HepG2 (cell line): ENCODE measurements around the gene CLEC16A. TPM values are rescaled to one million over a fixed set of nuclear protein-coding genes. Genes with fewer than 3 reads are reported as not detected.
A peak's percentile ranks its signal among the peaks of the same experiment; 100 is the strongest.

Experiments used
- ATAC-seq: fragments of 200-7000 bp; cut with Tn5 transposase; 3 replicates; pipeline ENCODE4 v1.9.1; 2020; ENCODE audit warnings: mild to moderate bottlenecking, moderate library complexity
- BruUV-seq: library from RNA; stranded (reverse); fragments of 400-500 nt; replicated peaks from 2 replicates; lab custom pipeline; 2021; lab: Mats Ljungman, UMichigan
- CTCF ChIA-PET: fragments of 300-600 bp; formaldehyde crosslinking; extraction: SDS; loops from one replicate; lab custom pipeline; 2021; ENCODE audit warnings: low total read pairs, inconsistent platforms, low intra/inter-chr PET ratio; lab: Yijun Ruan, JAX
- POLR2A ChIA-PET: fragments of 350-600 bp; sonication (Branson Sonifier 250); formaldehyde crosslinking; loops from one replicate; lab custom pipeline; 2020; ENCODE audit warnings: antibody characterized with exemption, inconsistent platforms; lab: Yijun Ruan, JAX
- DNase-seq: peaks from one replicate; pipeline ENCODE4 v3.0.0-alpha.2; 2015; ENCODE audit warnings: low spot score
- FAIRE-seq: peaks from 3 replicates; lab custom pipeline; 2011; peaks lifted over from hg19 to GRCh38; lab: Jason Lieb, UNC
- H2AFZ ChIP-seq: one replicate; pipeline ENCODE4 v1.6.1; 2011; ENCODE audit warnings: low read length, inconsistent platforms
- H3K27ac ChIP-seq: fragments of 300-600 bp; 3 replicates; pipeline ENCODE4 v1.8.0; 2011; ENCODE audit warnings: mixed run types, mild to moderate bottlenecking, mixed read lengths, low read length, inconsistent platforms; ENCODE audit not compliant: insufficient read depth; ENCODE audit errors: extremely low read length
- H3K27me3 ChIP-seq, 2 experiments: fragments of 200-600 bp in 1 of 2; 2 replicates in 1 of 2; 3 replicates in 1 of 2; pipeline versions ENCODE4 v1.6.0 to v1.8.0; 2011; ENCODE audit warnings: low read length in 2 of 2, mild to moderate bottlenecking in 2 of 2, moderate library complexity in 2 of 2, inconsistent platforms in 1 of 2; ENCODE audit not compliant: insufficient read depth in 2 of 2, control insufficient read depth in 1 of 2
- H3K36me3 ChIP-seq, 2 experiments: fragments of 200-600 bp in 1 of 2; replicated peaks in 1 of 2; 2 replicates in 1 of 2; 3 replicates in 1 of 2; pipeline versions ENCODE4 v1.5.1 to v1.8.0; 2011; ENCODE audit warnings: low read length in 2 of 2, inconsistent platforms in 1 of 2; ENCODE audit not compliant: insufficient read depth in 2 of 2, control insufficient read depth in 1 of 2
- H3K4me1 ChIP-seq: 2 replicates; pipeline ENCODE4 v1.5.1; 2012; ENCODE audit warnings: low read length, inconsistent platforms; ENCODE audit not compliant: insufficient read depth
- H3K4me2 ChIP-seq: 2 replicates; pipeline ENCODE4 v1.6.0; 2011; ENCODE audit warnings: low read depth, low read length, inconsistent platforms
- H3K4me3 ChIP-seq, 3 experiments: fragments of 200-600 bp in 1 of 3; sonication (generic), shearing (Covaris generic) in 1 of 3; replicated peaks in 1 of 3; 2 replicates each; pipeline ENCODE4 v1.5.1; 2011 to 2016; ENCODE audit warnings: low read length in 3 of 3, inconsistent platforms in 2 of 3, low read depth in 2 of 3, mild to moderate bottlenecking in 2 of 3, control low read depth in 1 of 3, mixed read lengths in 1 of 3; ENCODE audit not compliant: insufficient read depth in 1 of 3
- H3K79me2 ChIP-seq: one replicate; pipeline ENCODE4 v1.6.1; 2011; ENCODE audit warnings: low read length, inconsistent platforms; ENCODE audit not compliant: insufficient read depth
- H3K9ac ChIP-seq: 2 replicates; pipeline ENCODE4 v1.6.0; 2011; ENCODE audit warnings: mild to moderate bottlenecking, low read depth, low read length, inconsistent platforms; ENCODE audit not compliant: insufficient read depth
- H3K9me3 ChIP-seq: 2 replicates; pipeline ENCODE4 v1.5.1; 2012; ENCODE audit warnings: mild to moderate bottlenecking, low read length
- H4K20me1 ChIP-seq: 2 replicates; pipeline ENCODE4 v1.6.0; 2011; ENCODE audit warnings: inconsistent platforms, mild to moderate bottlenecking, low read length, moderate library complexity; ENCODE audit not compliant: insufficient read depth
- MAFG ChIP-seq: sonication (generic); formaldehyde crosslinking; IDR thresholded peaks from 2 replicates; pipeline ENCODE4 v1.5.1; 2020; ENCODE audit warnings: mild to moderate bottlenecking, missing genetic modification reagents
- MTA3 ChIP-seq: sonication (generic); formaldehyde crosslinking; IDR thresholded peaks from 2 replicates; pipeline ENCODE4 v1.4.0; 2020; ENCODE audit warnings: missing genetic modification reagents
- PRPF4 ChIP-seq: fragments of 200-400 bp; formaldehyde crosslinking; IDR thresholded peaks from 2 replicates; pipeline ENCODE4 v1.6.1; 2016; ENCODE audit warnings: low read length, low read depth; ENCODE audit not compliant: poor library complexity, severe bottlenecking
- RXRA ChIP-seq: sonication (generic); formaldehyde crosslinking; IDR thresholded peaks from 2 replicates; pipeline ENCODE4 v1.5.1; 2020; ENCODE audit warnings: missing genetic modification reagents
- WGBS: methylation state at CpG from one replicate; pipeline ENCODE4 v1.1.6; 2017; ENCODE audit warnings: low lambda C conversion rate; 5-methylcytosine and 5-hydroxymethylcytosine counted together
- in situ Hi-C: cut with HindIII; loops from 2 replicates; pipeline ENCODE4 v1.10.0; 2017; ENCODE audit warnings: low pct_unique_long_range_greater_than_20kb; ENCODE audit not compliant: extremely low pct_ligation_motif_present
- intact Hi-C: fragments of 100-400 bp; cut with micrococcal nuclease; formaldehyde crosslinking; loops from one replicate; pipeline ENCODE4 v1.10.0; 2022; ENCODE audit not compliant: unreplicated experiment
- polyA plus RNA-seq, 8 experiments: library from polyadenylated mRNA; depleted of rRNA in 3 of 8; stranded (reverse) in 7 of 8; unstranded in 1 of 8; fragments of >200 nt; fragmentation: Illumina TruSeq in 4 of 8; extraction: Trizol in 4 of 8; gene quantifications; 2 replicates each; pipeline versions ENCODE4 v1.2.1 to v1.2.3, GENCODE V29; 2011 to 2016; ENCODE audit warnings: low read depth in 4 of 8, missing spikeins in 1 of 8, mixed read lengths in 1 of 8; ENCODE audit not compliant: insufficient read depth in 1 of 8
- total RNA-seq, 5 experiments: library from RNA; depleted of rRNA; stranded (reverse); fragments of >200 nt; fragmentation: Illumina TruSeq; extraction: Trizol; gene quantifications; 2 replicates each; pipeline ENCODE4 v1.2.3, GENCODE V29; 2016; ENCODE audit warnings: low read depth in 1 of 5
- TF ChIP-seq, protein P1 (sequence below): IDR thresholded peaks from 2 replicates; pipeline ENCODE4 v1.6.1; 2016; ENCODE audit warnings: missing genetic modification reagents, missing compliant biosample characterization
- TF ChIP-seq, protein P2 (sequence below): sonication (generic); formaldehyde crosslinking; IDR thresholded peaks from 2 replicates; pipeline ENCODE4 v1.4.0; 2020; ENCODE audit warnings: missing genetic modification reagents
- TF ChIP-seq, protein P3 (sequence below): sonication (generic); formaldehyde crosslinking; IDR thresholded peaks from 2 replicates; pipeline ENCODE4 v1.5.1; 2020; ENCODE audit warnings: mild to moderate bottlenecking, missing genetic modification reagents, moderate library complexity
- TF ChIP-seq, protein P4 (sequence below): sonication (generic); formaldehyde crosslinking; IDR thresholded peaks from 2 replicates; pipeline ENCODE4 v1.5.0; 2020; ENCODE audit warnings: mild to moderate bottlenecking, missing genetic modification reagents

Gene CLEC16A
- total and polyA plus RNA-seq, 2 of the 13 experiments (the other 11 are each of a cell fraction or from before 2014, with no cell fraction given): 8.5 to 10.3 TPM

DNA sequence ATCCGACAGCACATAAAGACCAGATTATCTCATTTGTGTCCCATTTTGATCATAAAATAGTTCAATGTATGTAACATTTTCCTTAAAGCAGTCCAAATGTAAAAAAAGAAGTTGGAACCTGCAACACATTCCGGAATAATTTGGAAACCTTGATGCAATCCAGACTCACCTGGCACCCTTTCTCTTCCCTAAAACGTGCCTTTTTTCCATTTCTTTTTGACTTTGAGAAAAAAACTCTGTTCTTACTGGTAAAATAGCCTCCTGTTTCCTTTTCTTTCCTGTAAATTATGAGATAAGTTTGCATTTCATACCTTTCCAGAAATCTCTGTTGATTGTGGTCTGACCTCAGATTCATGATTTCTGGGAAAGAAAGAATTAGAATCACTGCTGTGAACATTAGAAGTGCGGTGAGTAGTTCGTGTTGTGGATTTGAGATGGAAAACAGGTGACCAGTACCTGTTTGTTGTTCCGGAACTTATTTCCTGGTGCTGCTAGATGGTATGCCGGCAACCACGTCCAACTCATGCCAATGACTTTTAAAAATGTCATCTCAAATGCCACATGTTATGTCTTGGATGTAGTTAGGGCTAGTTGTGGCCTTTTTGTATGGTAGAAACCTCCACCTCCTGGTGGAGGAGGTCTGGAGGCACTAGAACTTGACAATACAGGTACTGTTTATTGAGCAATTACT lies 203.5 kb downstream of the CLEC16A start:
- intact Hi-C loops: no loop called here
- TF ChIP-seq, protein P1, sequence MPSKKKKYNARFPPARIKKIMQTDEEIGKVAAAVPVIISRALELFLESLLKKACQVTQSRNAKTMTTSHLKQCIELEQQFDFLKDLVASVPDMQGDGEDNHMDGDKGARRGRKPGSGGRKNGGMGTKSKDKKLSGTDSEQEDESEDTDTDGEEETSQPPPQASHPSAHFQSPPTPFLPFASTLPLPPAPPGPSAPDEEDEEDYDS: no peak
- Histone ChIP-seq H3K36me3 (no peaks in the 10 kb centered on the region), H2AFZ (no peak overlapping the region), H3K4me3 (no peak overlapping the region), H3K9ac (no peak overlapping the region), H4K20me1 (no peaks in the 10 kb centered on the region), H3K4me1 (peaks cover 38% of the 10 kb centered on the region), H3K79me2 (no peaks in the 10 kb centered on the region), H3K27me3 (no peaks in the 10 kb centered on the region), H3K27ac (no peak overlapping the region), H3K4me2 (no peak overlapping the region), H3K9me3 (no peaks in the 10 kb centered on the region)
- CTCF ChIA-PET: no interaction called here
- FAIRE-seq (no peak), DNase-seq (no peak), ATAC-seq (no peak)
- POLR2A ChIA-PET: no interaction called here
- in situ Hi-C loops: no loop called here
- WGBS: 85% methylated on average over 8 of the region's 8 CpGs
- no TSS peak for BruUV-seq

DNA sequence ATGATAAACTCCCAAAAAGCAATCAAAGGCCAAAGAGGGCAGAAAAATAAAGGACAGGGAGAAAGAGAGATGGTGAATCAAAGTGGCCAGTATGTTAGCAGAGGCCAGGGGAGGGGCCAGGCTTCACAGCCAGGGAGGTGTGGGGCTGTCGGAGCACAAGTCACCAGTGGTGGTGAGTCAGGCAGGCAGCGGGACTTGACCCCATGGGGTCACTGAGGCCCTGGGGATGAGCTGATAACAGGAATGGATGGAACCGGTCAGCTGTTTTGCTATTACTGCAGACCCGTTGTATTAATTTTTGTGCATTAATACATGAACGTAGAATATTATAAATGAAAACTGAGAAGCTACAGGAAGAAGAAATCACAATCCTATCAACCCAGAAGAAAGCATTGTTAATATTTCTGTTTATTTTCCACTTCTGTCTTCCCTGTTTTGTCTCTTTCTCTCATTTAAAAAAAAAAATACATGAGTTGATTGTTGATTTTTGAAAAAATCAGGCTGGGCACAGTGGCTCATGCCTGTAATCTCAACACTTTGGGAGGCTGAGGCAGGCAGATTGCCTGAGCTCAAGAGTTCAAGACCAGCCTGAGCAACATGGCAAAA lies 204.8 kb downstream of the CLEC16A start:
- no peak overlapping the region for H3K27ac ChIP-seq
- no TSS peak for BruUV-seq
- intact Hi-C loops (no loop called here), in situ Hi-C loops (no loop called here)
- H3K27me3 ChIP-seq: no peaks in the 10 kb centered on the region
- H4K20me1 ChIP-seq: no peaks in the 10 kb centered on the region
- FAIRE-seq (no peak), DNase-seq (peak; percentile 65), ATAC-seq (peak; percentile 77)
- 46% methylated on average over 5 of the region's 5 CpGs for WGBS
- H3K36me3 ChIP-seq: no peaks in the 10 kb centered on the region
- ChIA-PET POLR2A (interaction anchor here (1.4 kb wide), 1 partner anchor 107 kb away, joined by 4 read pairs; the partner anchor contains the start of gene SOCS1), CTCF (no interaction called here)
- H3K9me3 ChIP-seq: no peaks in the 10 kb centered on the region
- H3K4me2 ChIP-seq: no peak overlapping the region
- H2AFZ ChIP-seq: no peak overlapping the region
- no peak overlapping the region for H3K4me3 ChIP-seq
- H3K4me1 ChIP-seq: peaks cover 44% of the 10 kb centered on the region
- H3K79me2 ChIP-seq: no peaks in the 10 kb centered on the region
- no peak overlapping the region for H3K9ac ChIP-seq
- TF ChIP-seq MAFG (CRISPR knock-in tag) (no peak), MTA3 (CRISPR knock-in tag) (no peak), RXRA (CRISPR knock-in tag) (peak; percentile 43; the same call in 1 of the 2 replicates), PRPF4 (no peak)
- TF ChIP-seq, protein P2, sequence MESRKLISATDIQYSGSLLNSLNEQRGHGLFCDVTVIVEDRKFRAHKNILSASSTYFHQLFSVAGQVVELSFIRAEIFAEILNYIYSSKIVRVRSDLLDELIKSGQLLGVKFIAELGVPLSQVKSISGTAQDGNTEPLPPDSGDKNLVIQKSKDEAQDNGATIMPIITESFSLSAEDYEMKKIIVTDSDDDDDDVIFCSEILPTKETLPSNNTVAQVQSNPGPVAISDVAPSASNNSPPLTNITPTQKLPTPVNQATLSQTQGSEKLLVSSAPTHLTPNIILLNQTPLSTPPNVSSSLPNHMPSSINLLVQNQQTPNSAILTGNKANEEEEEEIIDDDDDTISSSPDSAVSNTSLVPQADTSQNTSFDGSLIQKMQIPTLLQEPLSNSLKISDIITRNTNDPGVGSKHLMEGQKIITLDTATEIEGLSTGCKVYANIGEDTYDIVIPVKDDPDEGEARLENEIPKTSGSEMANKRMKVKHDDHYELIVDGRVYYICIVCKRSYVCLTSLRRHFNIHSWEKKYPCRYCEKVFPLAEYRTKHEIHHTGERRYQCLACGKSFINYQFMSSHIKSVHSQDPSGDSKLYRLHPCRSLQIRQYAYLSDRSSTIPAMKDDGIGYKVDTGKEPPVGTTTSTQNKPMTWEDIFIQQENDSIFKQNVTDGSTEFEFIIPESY: peak; percentile 54; the same call in 1 of the 2 replicates
- TF ChIP-seq, protein P3, sequence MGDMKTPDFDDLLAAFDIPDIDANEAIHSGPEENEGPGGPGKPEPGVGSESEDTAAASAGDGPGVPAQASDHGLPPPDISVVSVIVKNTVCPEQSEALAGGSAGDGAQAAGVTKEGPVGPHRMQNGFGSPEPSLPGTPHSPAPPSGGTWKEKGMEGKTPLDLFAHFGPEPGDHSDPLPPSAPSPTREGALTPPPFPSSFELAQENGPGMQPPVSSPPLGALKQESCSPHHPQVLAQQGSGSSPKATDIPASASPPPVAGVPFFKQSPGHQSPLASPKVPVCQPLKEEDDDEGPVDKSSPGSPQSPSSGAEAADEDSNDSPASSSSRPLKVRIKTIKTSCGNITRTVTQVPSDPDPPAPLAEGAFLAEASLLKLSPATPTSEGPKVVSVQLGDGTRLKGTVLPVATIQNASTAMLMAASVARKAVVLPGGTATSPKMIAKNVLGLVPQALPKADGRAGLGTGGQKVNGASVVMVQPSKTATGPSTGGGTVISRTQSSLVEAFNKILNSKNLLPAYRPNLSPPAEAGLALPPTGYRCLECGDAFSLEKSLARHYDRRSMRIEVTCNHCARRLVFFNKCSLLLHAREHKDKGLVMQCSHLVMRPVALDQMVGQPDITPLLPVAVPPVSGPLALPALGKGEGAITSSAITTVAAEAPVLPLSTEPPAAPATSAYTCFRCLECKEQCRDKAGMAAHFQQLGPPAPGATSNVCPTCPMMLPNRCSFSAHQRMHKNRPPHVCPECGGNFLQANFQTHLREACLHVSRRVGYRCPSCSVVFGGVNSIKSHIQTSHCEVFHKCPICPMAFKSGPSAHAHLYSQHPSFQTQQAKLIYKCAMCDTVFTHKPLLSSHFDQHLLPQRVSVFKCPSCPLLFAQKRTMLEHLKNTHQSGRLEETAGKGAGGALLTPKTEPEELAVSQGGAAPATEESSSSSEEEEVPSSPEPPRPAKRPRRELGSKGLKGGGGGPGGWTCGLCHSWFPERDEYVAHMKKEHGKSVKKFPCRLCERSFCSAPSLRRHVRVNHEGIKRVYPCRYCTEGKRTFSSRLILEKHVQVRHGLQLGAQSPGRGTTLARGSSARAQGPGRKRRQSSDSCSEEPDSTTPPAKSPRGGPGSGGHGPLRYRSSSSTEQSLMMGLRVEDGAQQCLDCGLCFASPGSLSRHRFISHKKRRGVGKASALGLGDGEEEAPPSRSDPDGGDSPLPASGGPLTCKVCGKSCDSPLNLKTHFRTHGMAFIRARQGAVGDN (CRISPR knock-in tag): peak; percentile 52
- TF ChIP-seq, protein P4, sequence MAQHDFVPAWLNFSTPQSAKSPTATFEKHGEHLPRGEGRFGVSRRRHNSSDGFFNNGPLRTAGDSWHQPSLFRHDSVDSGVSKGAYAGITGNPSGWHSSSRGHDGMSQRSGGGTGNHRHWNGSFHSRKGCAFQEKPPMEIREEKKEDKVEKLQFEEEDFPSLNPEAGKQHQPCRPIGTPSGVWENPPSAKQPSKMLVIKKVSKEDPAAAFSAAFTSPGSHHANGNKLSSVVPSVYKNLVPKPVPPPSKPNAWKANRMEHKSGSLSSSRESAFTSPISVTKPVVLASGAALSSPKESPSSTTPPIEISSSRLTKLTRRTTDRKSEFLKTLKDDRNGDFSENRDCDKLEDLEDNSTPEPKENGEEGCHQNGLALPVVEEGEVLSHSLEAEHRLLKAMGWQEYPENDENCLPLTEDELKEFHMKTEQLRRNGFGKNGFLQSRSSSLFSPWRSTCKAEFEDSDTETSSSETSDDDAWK (CRISPR knock-in tag): no peak
